ENCODE data around the gene CEL.
"Not testable (repeated sequence)": the region's sequence is repeated elsewhere in the genome, so short reads cannot be mapped to it uniquely, and the experiment has no call there.

CEL gene

DNA sequence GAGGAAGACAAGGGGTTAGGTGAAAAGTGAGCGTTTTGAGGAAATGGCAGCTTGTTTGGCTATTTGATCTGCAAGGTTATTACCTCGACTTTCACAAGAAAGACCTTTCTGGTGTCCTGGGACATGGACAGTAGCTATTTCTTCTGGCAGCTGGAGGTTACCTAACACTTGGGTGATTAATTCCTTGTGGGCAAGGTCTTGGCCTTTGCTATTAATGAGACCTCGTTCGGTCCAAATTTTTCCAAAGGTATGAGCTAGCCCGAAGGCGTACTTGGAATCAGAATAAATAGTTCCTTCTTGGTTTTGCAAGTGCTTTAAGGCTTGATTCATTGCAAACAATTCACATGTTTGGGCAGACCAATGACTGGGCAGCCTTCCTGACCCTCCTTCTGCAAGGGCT, 26.1 kb upstream of the CEL start:
- H3K36me3 ChIP-seq (ENCODE audit: control insufficient read depth, insufficient read depth, low read length) = peaks cover 2% of the 10 kb centered on the region; the same call in 1 of the 2 replicates
- no peak for DNase-seq (ENCODE audit: extremely low read depth, insufficient read length)
- no peaks in the 10 kb centered on the region for H3K27me3 ChIP-seq (replicated peaks; ENCODE audit: control insufficient read depth, insufficient read depth, low read length)
- no peak overlapping the region for H3K4me3 ChIP-seq (replicated peaks; ENCODE audit: low read depth, low read length)
- TF ChIP-seq, protein P1, sequence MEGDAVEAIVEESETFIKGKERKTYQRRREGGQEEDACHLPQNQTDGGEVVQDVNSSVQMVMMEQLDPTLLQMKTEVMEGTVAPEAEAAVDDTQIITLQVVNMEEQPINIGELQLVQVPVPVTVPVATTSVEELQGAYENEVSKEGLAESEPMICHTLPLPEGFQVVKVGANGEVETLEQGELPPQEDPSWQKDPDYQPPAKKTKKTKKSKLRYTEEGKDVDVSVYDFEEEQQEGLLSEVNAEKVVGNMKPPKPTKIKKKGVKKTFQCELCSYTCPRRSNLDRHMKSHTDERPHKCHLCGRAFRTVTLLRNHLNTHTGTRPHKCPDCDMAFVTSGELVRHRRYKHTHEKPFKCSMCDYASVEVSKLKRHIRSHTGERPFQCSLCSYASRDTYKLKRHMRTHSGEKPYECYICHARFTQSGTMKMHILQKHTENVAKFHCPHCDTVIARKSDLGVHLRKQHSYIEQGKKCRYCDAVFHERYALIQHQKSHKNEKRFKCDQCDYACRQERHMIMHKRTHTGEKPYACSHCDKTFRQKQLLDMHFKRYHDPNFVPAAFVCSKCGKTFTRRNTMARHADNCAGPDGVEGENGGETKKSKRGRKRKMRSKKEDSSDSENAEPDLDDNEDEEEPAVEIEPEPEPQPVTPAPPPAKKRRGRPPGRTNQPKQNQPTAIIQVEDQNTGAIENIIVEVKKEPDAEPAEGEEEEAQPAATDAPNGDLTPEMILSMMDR (IDR thresholded peaks at IDR 0.05; ENCODE audit: insufficient read depth, low read length, poor library complexity, severe bottlenecking) = no peak

DNA sequence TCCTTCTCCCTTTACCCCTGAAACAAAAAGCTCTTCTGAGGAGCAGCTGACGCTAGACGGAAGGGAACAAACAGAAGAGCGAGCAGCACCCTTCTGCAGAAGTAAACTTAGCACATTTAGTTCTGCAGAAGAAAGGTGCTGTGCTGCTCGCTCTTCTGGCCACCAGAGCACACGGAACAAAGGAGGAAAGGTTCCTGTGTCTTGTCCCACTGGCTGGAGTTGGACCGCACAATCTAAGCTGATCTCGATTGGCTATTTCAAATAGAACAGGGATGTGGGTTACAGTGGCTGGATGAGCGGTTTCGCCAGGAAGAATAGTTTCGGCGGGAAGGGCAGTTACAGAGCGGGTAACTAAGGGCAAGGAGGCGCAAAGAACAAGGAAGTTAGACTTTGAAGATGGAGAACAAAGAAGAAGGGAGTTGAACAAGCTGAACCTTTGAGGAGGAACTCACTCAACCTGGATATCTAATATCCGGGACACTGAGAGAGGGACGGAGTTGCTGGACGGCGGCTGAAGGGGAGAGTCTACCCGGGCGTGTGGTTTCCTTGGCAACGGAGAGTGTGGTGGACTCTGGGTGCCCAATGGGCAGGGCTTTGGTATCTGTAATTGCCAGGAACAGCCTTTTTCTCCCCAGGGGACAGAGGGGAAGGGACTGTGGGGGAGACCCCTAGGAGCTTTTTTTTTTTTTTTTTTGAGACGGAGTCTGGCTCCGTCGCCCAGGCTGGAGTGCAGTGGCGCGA, 23.8 kb upstream of the CEL start:
- TF ChIP-seq, protein P1 (IDR thresholded peaks at IDR 0.05; ENCODE audit: insufficient read depth, low read length, poor library complexity, severe bottlenecking) = no peak

DNA sequence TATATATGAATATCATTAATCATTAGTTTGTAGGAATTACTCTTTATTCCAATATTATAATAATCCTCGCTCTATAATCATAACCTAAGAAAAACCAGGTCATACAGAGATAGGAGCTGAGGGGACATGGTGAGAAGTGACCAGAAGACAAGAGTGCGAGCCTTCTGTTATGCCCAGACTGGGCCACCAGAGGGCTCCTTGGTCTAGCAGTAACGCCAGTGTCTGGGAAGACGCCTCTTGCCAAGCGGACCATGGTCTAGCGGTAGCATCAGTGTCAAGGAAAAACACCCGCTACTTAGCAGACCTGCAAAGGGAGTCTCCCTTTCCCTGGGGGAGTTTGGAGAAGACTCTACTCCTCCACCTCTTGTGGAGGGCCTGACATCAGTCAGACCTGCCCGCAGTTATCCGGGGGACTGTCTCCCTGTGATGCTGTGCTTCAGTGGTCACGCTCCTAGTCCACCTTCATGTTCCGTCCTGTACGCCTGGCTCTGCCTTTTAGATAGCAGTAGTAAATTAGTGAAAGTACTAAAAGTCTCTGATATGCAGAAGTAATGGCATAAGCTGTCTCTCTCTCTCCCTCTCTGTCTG, 20.8 kb upstream of the CEL start:
- DNase-seq (ENCODE audit: extremely low read depth, insufficient read length); H3K27me3 ChIP-seq (replicated peaks; ENCODE audit: control insufficient read depth, insufficient read depth, low read length); H3K4me3 ChIP-seq (replicated peaks; ENCODE audit: low read depth, low read length): not testable (repeated sequence)
- TF ChIP-seq, protein P1 (IDR thresholded peaks at IDR 0.05; ENCODE audit: insufficient read depth, low read length, poor library complexity, severe bottlenecking) = peak; percentile 54
- H3K36me3 ChIP-seq (ENCODE audit: control insufficient read depth, insufficient read depth, low read length) = peaks cover 20% of the 10 kb centered on the region

More for the DNA sequence above, 23.8 kb upstream of the CEL start:
- DNase-seq (ENCODE audit: extremely low read depth, insufficient read length) = no peak
- H3K27me3 ChIP-seq (replicated peaks; ENCODE audit: control insufficient read depth, insufficient read depth, low read length) = no peaks in the 10 kb centered on the region
- H3K36me3 ChIP-seq (ENCODE audit: control insufficient read depth, insufficient read depth, low read length) = peaks cover 6% of the 10 kb centered on the region
- H3K4me3 ChIP-seq (replicated peaks; ENCODE audit: low read depth, low read length) = no peak overlapping the region

DNA sequence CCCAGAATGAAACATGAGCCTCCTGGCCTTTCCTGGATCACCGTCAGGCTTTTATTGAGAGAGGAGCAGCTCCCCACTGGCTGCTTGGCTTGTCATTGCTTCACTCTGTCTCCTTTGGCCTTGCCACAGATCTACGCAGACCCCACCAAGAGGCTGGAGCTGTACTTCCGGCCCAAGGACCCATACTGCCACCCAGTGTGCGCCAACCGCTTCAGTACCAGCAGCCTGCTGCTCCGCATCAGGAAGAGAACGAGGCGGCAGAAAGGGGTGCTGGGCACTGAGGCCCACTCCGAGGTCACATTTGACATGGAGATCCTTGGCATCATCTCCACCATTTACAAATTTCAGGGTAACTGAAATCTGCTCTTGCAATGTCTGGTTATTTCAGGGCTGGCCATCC, 19.8 kb upstream of the CEL start:
- TF ChIP-seq, protein P1 (IDR thresholded peaks at IDR 0.05; ENCODE audit: insufficient read depth, low read length, poor library complexity, severe bottlenecking) = no peak
- DNase-seq (ENCODE audit: extremely low read depth, insufficient read length) = no peak
- H3K27me3 ChIP-seq (replicated peaks; ENCODE audit: control insufficient read depth, insufficient read depth, low read length) = no peaks in the 10 kb centered on the region
- H3K36me3 ChIP-seq (ENCODE audit: control insufficient read depth, insufficient read depth, low read length) = peaks cover 24% of the 10 kb centered on the region
- H3K4me3 ChIP-seq (replicated peaks; ENCODE audit: low read depth, low read length) = no peak overlapping the region

DNA sequence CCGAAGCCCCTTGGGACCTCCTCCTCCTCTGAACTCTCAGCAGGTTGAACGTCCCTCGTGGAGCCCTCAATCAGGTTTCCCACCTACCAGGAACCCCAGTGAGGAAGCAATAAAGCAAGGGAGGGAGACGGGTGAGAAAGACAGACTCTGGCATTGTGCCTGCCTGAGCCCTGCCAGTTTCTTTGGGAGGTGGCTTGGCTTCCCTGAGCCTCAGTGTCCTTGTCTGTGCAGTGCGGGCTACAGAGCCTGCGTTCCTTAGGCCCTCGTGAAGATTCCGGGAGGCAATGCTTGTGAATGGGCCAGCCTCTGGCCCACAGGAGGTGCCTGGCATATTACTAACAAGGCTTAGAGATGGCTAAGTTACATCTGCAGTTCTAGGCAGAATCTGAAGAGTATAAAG, 19.1 kb upstream of the CEL start:
- TF ChIP-seq, protein P1 (IDR thresholded peaks at IDR 0.05; ENCODE audit: insufficient read depth, low read length, poor library complexity, severe bottlenecking) = no peak
- Histone ChIP-seq H3K27me3 (replicated peaks; ENCODE audit: control insufficient read depth, insufficient read depth, low read length) (no peaks in the 10 kb centered on the region), H3K4me3 (replicated peaks; ENCODE audit: low read depth, low read length) (no peak overlapping the region), H3K36me3 (ENCODE audit: control insufficient read depth, insufficient read depth, low read length) (peaks cover 25% of the 10 kb centered on the region)
- DNase-seq (ENCODE audit: extremely low read depth, insufficient read length) = no peak

Measured in GM06990 (cell line).